KOPT-K1 (cell line): ENCODE results near the gene PCDHGB7.
"Not testable (repeated sequence)": the region's sequence is repeated elsewhere in the genome, so short reads cannot be mapped to it uniquely, and the experiment has no call there.

Source experiments
- H3K27ac ChIP-seq: fragments of 200-600 bp; sonication (generic); 2 replicates; pipeline ENCODE4 v1.5.1; 2016; ENCODE audit warnings: antibody characterized with exemption, mild to moderate bottlenecking, low read depth, low read length; ENCODE audit not compliant: poor library complexity, severe bottlenecking
- H3K36me3 ChIP-seq: fragments of 200-600 bp; sonication (generic); 2 replicates; pipeline ENCODE4 v1.5.1; 2017; ENCODE audit warnings: antibody characterized with exemption, mild to moderate bottlenecking, low read length, moderate library complexity; ENCODE audit not compliant: insufficient read depth
- H3K9me3 ChIP-seq: fragments of 200-600 bp; sonication (generic); 2 replicates; pipeline ENCODE4 v1.5.1; 2017; ENCODE audit warnings: antibody characterized with exemption, low read length, mild to moderate bottlenecking; ENCODE audit not compliant: insufficient read depth, poor library complexity, severe bottlenecking

The PCDHGB7 gene

GRCh38 chr5:141389153-141390042, 28.1 kb upstream of the PCDHGB7 start:
- no peaks in the 10 kb centered on the region for H3K36me3 ChIP-seq
- no peak overlapping the region for H3K27ac ChIP-seq
- peaks cover 9% of the 10 kb centered on the region for H3K9me3 ChIP-seq

DNA sequence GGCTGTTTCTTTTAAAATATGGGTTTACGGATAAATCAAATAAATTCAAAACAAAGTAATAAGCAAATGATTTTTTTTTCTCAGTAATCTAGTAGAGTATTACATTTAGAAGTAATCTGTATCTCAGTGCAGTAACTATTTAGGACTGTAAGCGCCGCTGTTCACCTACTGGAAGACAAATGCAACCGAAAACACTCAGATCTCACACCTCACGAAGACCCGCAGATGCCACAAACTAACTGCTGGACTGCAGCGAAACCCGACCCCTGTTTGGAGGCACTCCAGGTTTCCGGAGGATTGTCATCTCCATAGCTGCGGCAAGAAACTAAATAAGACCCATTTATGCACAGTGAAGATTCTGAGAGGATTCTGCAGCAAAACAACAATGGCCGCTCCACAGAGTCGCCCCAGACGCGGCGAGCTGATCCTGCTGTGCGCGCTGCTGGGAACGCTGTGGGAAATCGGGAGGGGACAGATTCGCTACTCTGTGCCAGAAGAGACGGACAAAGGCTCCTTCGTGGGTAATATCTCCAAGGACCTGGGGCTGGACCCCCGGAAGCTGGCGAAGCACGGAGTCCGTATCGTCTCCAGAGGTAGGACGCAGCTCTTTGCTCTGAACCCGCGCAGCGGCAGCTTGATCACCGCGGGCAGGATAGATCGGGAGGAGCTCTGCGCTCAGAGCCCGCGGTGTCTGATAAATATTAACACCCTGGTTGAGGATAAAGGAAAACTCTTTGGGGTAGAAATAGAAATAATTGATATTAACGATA, 24.9 kb upstream of the PCDHGB7 start, which contains the start of gene PCDHGA8:
PCDHGA8 (plus strand) TSS at position 205 of the 770 bp plus-strand sequence; CDS start at position 386, 181 bp downstream.
- no peaks in the 10 kb centered on the region for H3K36me3 ChIP-seq
- H3K9me3 ChIP-seq, result no peaks in the 10 kb centered on the region
- H3K27ac ChIP-seq, result no peak within 1 kb of the TSS

GRCh38 chr5:141393267-141393666, 24.2 kb upstream of the PCDHGB7 start:
- no peaks in the 10 kb centered on the region for H3K9me3 ChIP-seq
- H3K27ac ChIP-seq, result no peak overlapping the region
- no peaks in the 10 kb centered on the region for H3K36me3 ChIP-seq

GRCh38 chr5:141394401-141395187, 22.9 kb upstream of the PCDHGB7 start:
- not testable (repeated sequence) for H3K9me3 ChIP-seq, H3K27ac ChIP-seq, H3K36me3 ChIP-seq

DNA sequence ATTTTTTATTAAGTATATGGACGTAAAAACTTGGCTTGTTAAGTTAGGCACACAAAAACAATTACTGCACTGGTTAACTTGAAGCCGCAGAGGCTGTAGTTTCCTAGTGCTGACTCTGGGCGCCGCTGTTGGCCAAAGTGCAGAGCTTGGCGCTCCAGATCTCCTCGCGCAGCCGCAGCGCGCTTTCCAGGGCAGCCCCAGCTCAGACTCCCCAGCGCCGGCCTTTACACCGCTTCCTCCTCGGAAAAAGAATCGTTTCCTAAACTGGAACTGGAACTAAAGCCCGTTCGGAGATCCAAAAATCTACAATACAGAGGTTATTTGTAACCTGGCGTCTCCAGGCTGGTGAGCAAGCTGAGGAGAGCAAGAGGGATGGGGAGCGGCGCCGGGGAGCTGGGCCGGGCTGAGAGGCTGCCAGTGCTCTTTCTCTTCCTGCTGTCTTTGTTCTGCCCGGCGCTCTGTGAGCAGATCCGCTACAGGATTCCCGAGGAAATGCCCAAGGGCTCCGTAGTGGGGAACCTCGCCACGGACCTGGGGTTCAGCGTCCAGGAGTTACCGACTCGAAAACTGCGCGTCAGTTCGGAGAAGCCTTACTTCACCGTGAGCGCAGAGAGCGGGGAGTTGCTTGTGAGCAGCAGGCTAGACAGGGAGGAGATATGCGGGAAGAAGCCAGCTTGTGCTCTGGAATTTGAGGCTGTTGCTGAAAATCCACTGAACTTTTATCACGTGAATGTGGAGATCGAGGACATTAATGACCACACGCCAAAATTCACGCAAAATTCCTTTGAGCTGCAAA, 19.5 kb upstream of the PCDHGB7 start, which contains the start of gene PCDHGB5:
PCDHGB5 (plus strand) TSS at position 192 of the 796 bp plus-strand sequence; CDS start at position 373, 181 bp downstream.
- not testable (repeated sequence) for H3K9me3 ChIP-seq, H3K36me3 ChIP-seq, H3K27ac ChIP-seq

DNA sequence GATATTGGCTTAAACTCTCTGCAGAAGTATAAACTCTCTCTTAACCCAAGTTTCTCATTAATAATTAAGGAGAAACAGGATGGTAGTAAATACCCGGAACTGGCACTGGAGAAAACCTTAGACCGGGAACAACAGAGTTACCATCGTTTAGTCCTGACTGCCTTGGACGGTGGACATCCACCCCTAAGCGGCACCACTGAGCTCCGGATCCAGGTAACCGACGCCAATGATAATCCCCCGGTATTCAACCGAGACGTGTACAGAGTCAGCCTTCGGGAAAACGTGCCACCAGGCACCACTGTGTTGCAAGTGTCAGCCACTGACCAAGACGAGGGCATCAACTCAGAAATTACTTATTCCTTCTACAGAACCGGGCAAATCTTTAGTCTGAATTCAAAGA, 18.9 kb upstream of the PCDHGB7 start:
- no peaks in the 10 kb centered on the region for H3K36me3 ChIP-seq
- H3K9me3 ChIP-seq, result peaks cover 3% of the 10 kb centered on the region
- H3K27ac ChIP-seq, result no peak overlapping the region

- H3K36me3 ChIP-seq, result no peaks in the 10 kb centered on the region
- H3K9me3 ChIP-seq, result peaks cover 3% of the 10 kb centered on the region
- no peak overlapping the region for H3K27ac ChIP-seq
Observed at GRCh38 chr5:141399555-141400258, 17.8 kb upstream of the PCDHGB7 start.

- H3K36me3 ChIP-seq, result no peaks in the 10 kb centered on the region
- peaks cover 3% of the 10 kb centered on the region for H3K9me3 ChIP-seq
- H3K27ac ChIP-seq, result no peak within 1 kb of the TSS
Observed at GRCh38 chr5:141402553-141403243, 14.8 kb upstream of the PCDHGB7 start, which contains the start of gene PCDHGA9. PCDHGA9 (plus strand) TSS chr5:141402778; CDS start chr5:141402953, 175 bp downstream.

- H3K27ac ChIP-seq, result no peak overlapping the region
- H3K36me3 ChIP-seq, result no peaks in the 10 kb centered on the region
- H3K9me3 ChIP-seq, result peaks cover 3% of the 10 kb centered on the region
Observed at GRCh38 chr5:141403387-141403786, 14.1 kb upstream of the PCDHGB7 start.

GRCh38 chr5:141407790-141408505, 9.5 kb upstream of the PCDHGB7 start, which contains the start of gene PCDHGB6:
PCDHGB6 (plus strand) TSS chr5:141408021; CDS start chr5:141408203, 182 bp downstream.
- not testable (repeated sequence) for H3K36me3 ChIP-seq, H3K27ac ChIP-seq, H3K9me3 ChIP-seq

- H3K36me3 ChIP-seq, result no peaks in the 10 kb centered on the region
- no peak overlapping the region for H3K27ac ChIP-seq
- no peaks in the 10 kb centered on the region for H3K9me3 ChIP-seq
Observed at GRCh38 chr5:141409598-141410306, 7.7 kb upstream of the PCDHGB7 start.

DNA sequence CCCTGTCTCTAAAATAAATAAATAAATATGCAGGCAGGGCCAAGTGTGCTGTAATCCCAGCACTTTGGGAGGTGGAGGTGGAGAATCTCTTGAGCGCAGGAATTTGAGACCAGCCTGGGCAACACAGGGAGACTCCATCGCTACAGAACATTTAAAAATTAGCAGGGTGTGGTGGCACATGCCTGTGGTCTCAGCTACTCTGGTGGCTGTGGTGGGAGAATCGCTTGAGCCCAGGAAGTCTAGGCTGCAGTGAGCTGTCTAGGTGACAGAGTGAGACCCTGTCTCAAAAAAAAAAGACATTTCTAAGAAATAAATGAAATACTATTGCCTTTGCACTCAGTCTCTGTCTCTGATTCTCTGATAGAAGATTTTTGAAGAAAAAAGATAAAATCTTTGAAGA, 5.9 kb upstream of the PCDHGB7 start:
- H3K36me3 ChIP-seq, result no peaks in the 10 kb centered on the region
- no peaks in the 10 kb centered on the region for H3K9me3 ChIP-seq
- no peak overlapping the region for H3K27ac ChIP-seq
